Ovary (tissue), 9 donors: ENCODE measurements around the gene NOS1. TPM values are rescaled to one million over a fixed set of nuclear protein-coding genes. Genes with fewer than 3 reads are reported as not detected.

Experiments used
- DNase-seq, 5 donors: peaks; one replicate each; pipeline ENCODE4 v3.0.0-alpha.2; 2019 to 2020
- H3K27ac ChIP-seq, 2 donors: fragments of 200-600 bp; one replicate each; pipeline versions ENCODE4 v1.5.1 to v1.8.0; 2019 to 2022
- H3K27me3 ChIP-seq: fragments of 200-600 bp; one replicate; pipeline ENCODE4 v1.8.0; 2022
- H3K36me3 ChIP-seq: fragments of 200-600 bp; sonication (generic); one replicate; pipeline ENCODE4 v1.5.1; 2019
- H3K4me1 ChIP-seq: one replicate; pipeline ENCODE4 v1.8.1; 2013; ENCODE audit warnings: mild to moderate bottlenecking, moderate library complexity; ENCODE audit not compliant: insufficient read depth
- H3K4me3 ChIP-seq: fragments of 200-600 bp; sonication (generic); one replicate; pipeline ENCODE4 v1.5.1; 2017
- H3K9me3 ChIP-seq, 2 donors: fragments of 200-600 bp in 1 of 2; sonication (generic) in 1 of 2; one replicate each; pipeline versions ENCODE4 v1.5.1 to v1.8.1; 2013 to 2019; ENCODE audit warnings: mild to moderate bottlenecking in 1 of 2, moderate library complexity in 1 of 2
- CTCF ChIP-seq, 3 donors: fragments of 450-650 bp in 2 of 3; fragments of 200-600 bp in 1 of 3; IDR thresholded peaks; one replicate each; pipeline versions ENCODE4 v1.5.1 to v1.8.0; 2016 to 2022; ENCODE audit warnings: antibody characterized with exemption in 3 of 3, mild to moderate bottlenecking in 1 of 3
- EP300 ChIP-seq: sonication (generic); formaldehyde crosslinking; IDR thresholded peaks from one replicate; pipeline ENCODE4 v1.6.1; 2017; ENCODE audit warnings: antibody characterized with exemption
- POLR2A ChIP-seq: fragments of 450-650 bp; IDR thresholded peaks from one replicate; pipeline ENCODE4 v1.6.1; 2017; ENCODE audit warnings: antibody characterized with exemption, mild to moderate bottlenecking, moderate library complexity
- WGBS, 3 donors: extraction: QIAGEN DNeasy Blood & Tissue Kit in 1 of 3; methylation state at CpG; one replicate each; pipeline versions ENCODE4 v1.1.5 to v1.1.7; 2013 to 2017; 5-methylcytosine and 5-hydroxymethylcytosine counted together
- intact Hi-C, 4 donors: fragments of 100-400 bp; cut with DNase I; formaldehyde crosslinking; loops; one replicate each; pipeline versions ENCODE4 v1.11.0 to v1.15.1; 2022 to 2023
- polyA plus RNA-seq, 2 donors: library from polyadenylated mRNA; stranded (reverse); fragments of 200-250 nt in 1 of 2; fragments of 350-450 nt in 1 of 2; fragmentation: Illumina TruSeq in 1 of 2; extraction: RNeasy Lipid Tissue Mini Kit (QIAGEN cat#74804) in 1 of 2; gene quantifications; one replicate each; pipeline ENCODE4 v1.2.3, GENCODE V29; 2013 to 2014
- total RNA-seq, 7 donors: library from RNA; depleted of rRNA in 2 of 7; stranded (reverse); fragments of >200 nt in 2 of 7; fragmentation: NEBNext Ultra II Directional in 3 of 7; extraction: Animal tissue kit (Norgen Biotek cat#: 25700) in 3 of 7; gene quantifications; one replicate each; pipeline versions ENCODE4 v1.1.0 to v1.2.4, GENCODE V29; 2016 to 2023
- donor health status: DM: no; HTN: no; CAD: no; lungs with moderate emphysema.
- donor health status: DM: no; HTN: no; CAD: no.
- donor health status: Bipolar disorder and iron deficiency.
- donor health status: DM: yes; HTN: yes; CAD: no.
- donor health status: DM: no; HTN: no; CAD: no.
- donor health status: DM: yes; HTN: yes; CAD: no.

The NOS1 gene
- total and polyA plus RNA-seq, 9 donors = 0.05 to 0.48 (median 0.22) TPM

GRCh38 chr12:117362391-117362790 is 965 bp upstream of the NOS1 start:
- no peaks in the 10 kb centered on the region for H3K9me3 ChIP-seq
- no peak for DNase-seq
- TF ChIP-seq POLR2A (no peak), CTCF (IDR thresholded peaks at IDR 0.05) (no peak), EP300 (no peak)
- no peaks in the 10 kb centered on the region for H3K4me1 ChIP-seq
- WGBS, 3 donors = 64 to 70% (median 68%) methylated on average over 12 of the region's 12 CpGs
- H3K27ac ChIP-seq = no peak overlapping the region
- no peak overlapping the region for H3K4me3 ChIP-seq
- H3K27me3 ChIP-seq = no peaks in the 10 kb centered on the region
- H3K36me3 ChIP-seq = no peaks in the 10 kb centered on the region
- intact Hi-C loops = loop anchor here in 1 of 4 donors (10.0 kb wide), 1 partner anchor 472 kb away; no protein-coding TSS in a partner anchor

- H3K9me3 ChIP-seq = no peaks in the 10 kb centered on the region
- H3K4me1 ChIP-seq = no peaks in the 10 kb centered on the region
- H3K4me3 ChIP-seq = no peak overlapping the region
- DNase-seq = no peak
- H3K27ac ChIP-seq = no peak overlapping the region
- no peak for TF ChIP-seq CTCF (IDR thresholded peaks at IDR 0.05)
- TF ChIP-seq EP300 = no peak
- TF ChIP-seq POLR2A = no peak
- no peaks in the 10 kb centered on the region for H3K36me3 ChIP-seq
- intact Hi-C loops = loop anchor here in 1 of 4 donors (10.0 kb wide), 1 partner anchor 473 kb away; no protein-coding TSS in a partner anchor
- WGBS, 3 donors = 37 to 71% (median 47%) methylated on average over 4 of the region's 4 CpGs
- H3K27me3 ChIP-seq = no peaks in the 10 kb centered on the region
These were observed 479 bp upstream of the NOS1 start for GRCh38 chr12:117361905-117362304.

- Histone ChIP-seq H3K36me3 (no peaks in the 10 kb centered on the region), H3K4me3 (no peak overlapping the region), H3K27ac (no peak overlapping the region), H3K27me3 (no peaks in the 10 kb centered on the region), H3K4me1 (no peaks in the 10 kb centered on the region), H3K9me3 (no peaks in the 10 kb centered on the region)
- WGBS, 3 donors = 1 to 3% (median 1%) methylated on average over 53 to 91 of the region's 91 CpGs
- TF ChIP-seq CTCF (IDR thresholded peaks at IDR 0.05) (no peak), EP300 (no peak), POLR2A (no peak)
- no peak for DNase-seq
- intact Hi-C loops = loop anchor here in 1 of 4 donors (10.0 kb wide), 1 partner anchor 474 kb away; no protein-coding TSS in a partner anchor
These were observed 677 bp downstream of the NOS1 start for GRCh38 chr12:117360551-117361346.

- DNase-seq = no peak
- Histone ChIP-seq H3K27me3 (no peaks in the 10 kb centered on the region), H3K27ac (no peak overlapping the region), H3K9me3 (no peaks in the 10 kb centered on the region), H3K4me1 (no peaks in the 10 kb centered on the region), H3K4me3 (no peak overlapping the region), H3K36me3 (no peaks in the 10 kb centered on the region)
- intact Hi-C loops = loop anchor here in 1 of 4 donors (10.0 kb wide), 1 partner anchor 475 kb away; no protein-coding TSS in a partner anchor
- WGBS, 3 donors = 0 to 1% (median 1%) methylated on average over 16 to 23 of the region's 23 CpGs
- TF ChIP-seq EP300 (no peak), CTCF (IDR thresholded peaks at IDR 0.05) (no peak), POLR2A (no peak)
These were observed 1.2 kb downstream of the NOS1 start for GRCh38 chr12:117360222-117360550.
